Calu3 (cell line): ENCODE data around the gene ST7. TPM values are rescaled to one million over a fixed set of nuclear protein-coding genes. Genes with fewer than 3 reads are reported as not detected.

ENCODE experiments used
- BruUV-seq: library from RNA; stranded (reverse); fragments of 400-500 nt; replicated peaks from 2 replicates; lab custom pipeline; 2021; lab: Mats Ljungman, UMichigan
- CTCF ChIA-PET: fragments of 300-600 bp; sonication (Branson Sonifier 250); formaldehyde crosslinking; loops from one replicate; lab custom pipeline; 2022; ENCODE audit warnings: antibody characterized with exemption; lab: Charles Lee
- DNase-seq: peaks from one replicate; pipeline ENCODE4 v3.0.0; 2022
- H3K27ac Mint-ChIP-seq: one replicate; pipeline ENCODE4 v1.8.0; 2022; ENCODE audit warnings: mixed read lengths; ENCODE audit not compliant: unreplicated experiment
- H3K27me3 Mint-ChIP-seq: one replicate; pipeline ENCODE4 v1.8.0; 2022; ENCODE audit warnings: mixed read lengths; ENCODE audit not compliant: unreplicated experiment
- H3K36me3 Mint-ChIP-seq: one replicate; pipeline ENCODE4 v1.8.0; 2022; ENCODE audit warnings: mild to moderate bottlenecking, moderate library complexity, mixed read lengths; ENCODE audit not compliant: insufficient read depth, unreplicated experiment
- H3K4me1 Mint-ChIP-seq: one replicate; pipeline ENCODE4 v1.8.0; 2022; ENCODE audit warnings: mild to moderate bottlenecking, low read depth, mixed read lengths; ENCODE audit not compliant: unreplicated experiment
- H3K4me3 Mint-ChIP-seq: one replicate; pipeline ENCODE4 v1.8.0; 2022; ENCODE audit warnings: mild to moderate bottlenecking, low read depth, moderate library complexity, mixed read lengths; ENCODE audit not compliant: unreplicated experiment
- H3K9me3 Mint-ChIP-seq: one replicate; pipeline ENCODE4 v1.8.0; 2022; ENCODE audit warnings: low read depth, mixed read lengths; ENCODE audit not compliant: unreplicated experiment
- CTCF ChIP-seq: fragments of 200-600 bp; IDR thresholded peaks from one replicate; pipeline ENCODE4 v1.8.0; 2022; ENCODE audit warnings: antibody characterized with exemption; ENCODE audit not compliant: unreplicated experiment
- intact Hi-C: fragments of 100-400 bp; cut with micrococcal nuclease; formaldehyde crosslinking; loops from one replicate; pipeline ENCODE4 v1.10.0; 2022; ENCODE audit not compliant: unreplicated experiment
- total RNA-seq: library from RNA; stranded (reverse); gene quantifications from 2 replicates; pipeline ENCODE4 v1.2.3, GENCODE V29; 2022

The ST7 gene
- total RNA-seq, 1 experiment from 2014 or later, result 17.7 TPM

- CTCF ChIA-PET, result no interaction called here
Measured at GRCh38 chr7:117130262-117130661, 177.0 kb downstream of the ST7 start.

GRCh38 chr7:117132321-117133120 is 179.2 kb downstream of the ST7 start:
- no peaks in the 10 kb centered on the region for H3K9me3 Mint-ChIP-seq
- DNase-seq, result no peak
- intact Hi-C loops, result no loop called here
- no peaks in the 10 kb centered on the region for H3K4me1 Mint-ChIP-seq
- CTCF ChIA-PET, result no interaction called here
- no peaks in the 10 kb centered on the region for H3K27me3 Mint-ChIP-seq
- H3K27ac Mint-ChIP-seq, result no peak overlapping the region
- BruUV-seq, result no TSS peak
- no peak overlapping the region for H3K4me3 Mint-ChIP-seq
- no peaks in the 10 kb centered on the region for H3K36me3 Mint-ChIP-seq
- no peak for TF ChIP-seq CTCF

More at GRCh38 chr7:117130262-117130661, 177.0 kb downstream of the ST7 start:
- Mint-ChIP-seq H3K27ac (no peak overlapping the region), H3K9me3 (no peaks in the 10 kb centered on the region), H3K36me3 (no peaks in the 10 kb centered on the region), H3K4me1 (no peaks in the 10 kb centered on the region), H3K27me3 (no peaks in the 10 kb centered on the region), H3K4me3 (no peak overlapping the region)
- intact Hi-C loops, result no loop called here
- no peak for TF ChIP-seq CTCF
- DNase-seq, result no peak
- BruUV-seq, result no TSS peak

- H3K36me3 Mint-ChIP-seq, result no peaks in the 10 kb centered on the region
- no TSS peak for BruUV-seq
- CTCF ChIA-PET, result no interaction called here
- DNase-seq, result no peak
- intact Hi-C loops, result no loop called here
- H3K27me3 Mint-ChIP-seq, result no peaks in the 10 kb centered on the region
- H3K9me3 Mint-ChIP-seq, result no peaks in the 10 kb centered on the region
- H3K27ac Mint-ChIP-seq, result no peak overlapping the region
- TF ChIP-seq CTCF, result no peak
- no peak overlapping the region for H3K4me3 Mint-ChIP-seq
- H3K4me1 Mint-ChIP-seq, result no peaks in the 10 kb centered on the region
Measured at GRCh38 chr7:117133125-117133524, 179.8 kb downstream of the ST7 start.

GRCh38 chr7:117134411-117134810 is 181.1 kb downstream of the ST7 start:
- CTCF ChIA-PET, result interaction anchor here (0.6 to 1.2 kb wide), 2 partner anchors 9 to 698 kb away, joined by 4 to 5 read pairs; no protein-coding TSS in a partner anchor
- BruUV-seq, result no TSS peak
- intact Hi-C loops, result no loop called here
- no peak for TF ChIP-seq CTCF
- no peaks in the 10 kb centered on the region for H3K4me1 Mint-ChIP-seq
- H3K27me3 Mint-ChIP-seq, result no peaks in the 10 kb centered on the region
- H3K36me3 Mint-ChIP-seq, result no peaks in the 10 kb centered on the region
- DNase-seq, result no peak
- no peak overlapping the region for H3K27ac Mint-ChIP-seq
- H3K4me3 Mint-ChIP-seq, result no peak overlapping the region
- no peaks in the 10 kb centered on the region for H3K9me3 Mint-ChIP-seq
